ENCODE results near the gene ITSN2. TPM values are rescaled to one million over a fixed set of nuclear protein-coding genes. Genes with fewer than 3 reads are reported as not detected.

The ITSN2 gene
- total and polyA plus RNA-seq, 4 donors = 10.1 to 32.4 (median 21.6) TPM

DNA sequence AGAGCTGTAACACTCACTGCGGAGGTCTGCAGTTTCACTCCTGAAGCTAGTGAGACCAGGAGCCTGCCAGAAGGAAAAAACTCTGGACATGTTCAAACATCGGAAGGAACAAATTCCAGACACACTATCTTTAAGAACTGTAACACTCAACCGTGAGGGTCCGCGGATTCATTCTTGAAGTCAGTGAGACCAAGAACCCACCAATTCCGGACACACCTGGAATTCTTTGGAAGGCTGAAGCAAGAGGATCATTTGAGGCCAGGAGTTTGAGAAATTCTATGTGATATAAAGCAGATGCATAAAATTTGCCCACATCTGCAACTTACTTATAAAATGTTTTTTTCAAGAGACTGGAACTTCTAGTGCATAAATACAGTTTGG, 43.5 kb upstream of the ITSN2 start:
- Histone ChIP-seq H3K27ac (ENCODE audit: low read depth in 1 of 2, low read length in 2 of 2) (no peak overlapping the region), H3K9me3 (ENCODE audit: control insufficient read depth in 4 of 4, low read length in 3 of 4) (no peaks in the 10 kb centered on the region), H3K4me1 (ENCODE audit: control insufficient read depth in 4 of 4, insufficient read depth in 4 of 4, low read length in 3 of 4) (peaks cover 0 to 2% (median 0%) of the 10 kb centered on the region in 4 donors), H3K27me3 (ENCODE audit: control insufficient read depth in 4 of 4, insufficient read depth in 4 of 4, low read length in 3 of 4) (peaks cover 0 to 3% (median 0%) of the 10 kb centered on the region in 4 donors), H3K36me3 (ENCODE audit: control insufficient read depth in 4 of 4, insufficient read depth in 3 of 4, low read depth in 1 of 4, low read length in 3 of 4) (no peaks in the 10 kb centered on the region), H3K9ac (ENCODE audit: low read depth in 1 of 2, low read length in 2 of 2) (no peak overlapping the region), H3K4me3 (ENCODE audit: low read depth in 1 of 3, low read length in 3 of 3) (no peak overlapping the region)
- 96% methylated on average over 6 of the region's 6 CpGs for WGBS
- TF ChIP-seq GABPA (IDR thresholded peaks at IDR 0.05 in 1 of 2, conservative IDR thresholded peaks at IDR 0.05 in 1 of 2) = no peak
- no peak for TF ChIP-seq RAD21 (IDR thresholded peaks at IDR 0.05)
- TF ChIP-seq, protein P1, sequence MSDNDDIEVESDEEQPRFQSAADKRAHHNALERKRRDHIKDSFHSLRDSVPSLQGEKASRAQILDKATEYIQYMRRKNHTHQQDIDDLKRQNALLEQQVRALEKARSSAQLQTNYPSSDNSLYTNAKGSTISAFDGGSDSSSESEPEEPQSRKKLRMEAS (IDR thresholded peaks at IDR 0.05) = no peak
- no peak for TF ChIP-seq EGR1 (IDR thresholded peaks at IDR 0.05; ENCODE audit: low read depth in 2 of 2)
- TF ChIP-seq YY1 (IDR thresholded peaks at IDR 0.05) = no peak
- TF ChIP-seq JUND (IDR thresholded peaks at IDR 0.05) = no peak
- TF ChIP-seq TAF1 (conservative IDR thresholded peaks at IDR 0.05) = no peak
- TF ChIP-seq, protein P2, sequence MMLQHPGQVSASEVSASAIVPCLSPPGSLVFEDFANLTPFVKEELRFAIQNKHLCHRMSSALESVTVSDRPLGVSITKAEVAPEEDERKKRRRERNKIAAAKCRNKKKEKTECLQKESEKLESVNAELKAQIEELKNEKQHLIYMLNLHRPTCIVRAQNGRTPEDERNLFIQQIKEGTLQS (IDR thresholded peaks at IDR 0.05) = no peak
- TF ChIP-seq, protein P3, sequence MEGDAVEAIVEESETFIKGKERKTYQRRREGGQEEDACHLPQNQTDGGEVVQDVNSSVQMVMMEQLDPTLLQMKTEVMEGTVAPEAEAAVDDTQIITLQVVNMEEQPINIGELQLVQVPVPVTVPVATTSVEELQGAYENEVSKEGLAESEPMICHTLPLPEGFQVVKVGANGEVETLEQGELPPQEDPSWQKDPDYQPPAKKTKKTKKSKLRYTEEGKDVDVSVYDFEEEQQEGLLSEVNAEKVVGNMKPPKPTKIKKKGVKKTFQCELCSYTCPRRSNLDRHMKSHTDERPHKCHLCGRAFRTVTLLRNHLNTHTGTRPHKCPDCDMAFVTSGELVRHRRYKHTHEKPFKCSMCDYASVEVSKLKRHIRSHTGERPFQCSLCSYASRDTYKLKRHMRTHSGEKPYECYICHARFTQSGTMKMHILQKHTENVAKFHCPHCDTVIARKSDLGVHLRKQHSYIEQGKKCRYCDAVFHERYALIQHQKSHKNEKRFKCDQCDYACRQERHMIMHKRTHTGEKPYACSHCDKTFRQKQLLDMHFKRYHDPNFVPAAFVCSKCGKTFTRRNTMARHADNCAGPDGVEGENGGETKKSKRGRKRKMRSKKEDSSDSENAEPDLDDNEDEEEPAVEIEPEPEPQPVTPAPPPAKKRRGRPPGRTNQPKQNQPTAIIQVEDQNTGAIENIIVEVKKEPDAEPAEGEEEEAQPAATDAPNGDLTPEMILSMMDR (IDR thresholded peaks at IDR 0.05; ENCODE audit: low read depth, low read length, missing input control) = no peak
- no peak for TF ChIP-seq FOXA1 (IDR thresholded peaks at IDR 0.05)
- no peak for TF ChIP-seq NR2F2 (IDR thresholded peaks at IDR 0.05)
- no peak for TF ChIP-seq SP1 (IDR thresholded peaks at IDR 0.05)
- no peak for DNase-seq (ENCODE audit: low spot score)

DNA sequence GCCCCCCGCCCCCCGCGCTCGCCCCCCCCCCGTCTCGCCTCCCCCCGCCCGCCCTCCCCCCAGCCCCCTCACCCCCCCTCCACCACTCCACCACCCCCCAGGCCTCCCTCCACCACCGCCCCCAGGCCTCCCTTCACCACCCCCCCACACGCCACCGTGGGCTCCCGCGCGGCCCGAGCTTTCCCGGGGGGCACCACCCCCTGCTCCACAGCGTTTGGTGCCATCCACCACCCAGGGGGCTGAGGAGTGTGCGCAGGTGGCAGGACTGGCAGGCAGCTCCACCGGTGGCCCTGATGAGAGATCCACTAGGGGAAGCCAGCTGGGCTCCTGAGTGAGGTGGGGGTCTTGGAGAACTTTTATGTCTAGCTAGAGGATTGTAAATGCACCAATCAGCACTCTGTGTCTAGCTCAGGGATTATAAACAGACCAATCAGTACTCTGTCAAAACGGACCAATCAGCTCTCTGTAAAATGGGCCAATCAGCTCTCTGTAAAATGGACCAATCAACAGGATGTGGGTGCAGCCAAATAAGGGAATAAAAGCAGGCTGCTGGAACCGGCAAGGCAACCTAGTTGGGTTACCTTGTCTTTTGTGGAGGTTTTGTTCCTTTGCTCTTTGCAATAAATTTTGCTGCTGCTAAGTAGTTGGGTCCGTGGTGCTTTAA, 43.0 kb upstream of the ITSN2 start:
- 67% methylated on average over 17 of the region's 22 CpGs for WGBS
- peaks cover 0 to 2% (median 0%) of the 10 kb centered on the region in 4 donors for H3K4me1 ChIP-seq (ENCODE audit: control insufficient read depth in 4 of 4, insufficient read depth in 4 of 4, low read length in 3 of 4)
- no peak overlapping the region for H3K9ac ChIP-seq (ENCODE audit: low read depth in 1 of 2, low read length in 2 of 2)
- no peak overlapping the region for H3K27ac ChIP-seq (ENCODE audit: low read depth in 1 of 2, low read length in 2 of 2)
- H3K4me3 ChIP-seq (ENCODE audit: low read depth in 1 of 3, low read length in 3 of 3) = no peak overlapping the region
- H3K36me3 ChIP-seq (ENCODE audit: control insufficient read depth in 4 of 4, insufficient read depth in 3 of 4, low read depth in 1 of 4, low read length in 3 of 4) = no peaks in the 10 kb centered on the region
- DNase-seq (ENCODE audit: low spot score) = no peak
- no peaks in the 10 kb centered on the region for H3K9me3 ChIP-seq (ENCODE audit: control insufficient read depth in 4 of 4, low read length in 3 of 4)
- TF ChIP-seq, protein P2 (IDR thresholded peaks at IDR 0.05) = no peak
- TF ChIP-seq JUND (IDR thresholded peaks at IDR 0.05) (no peak), TAF1 (conservative IDR thresholded peaks at IDR 0.05) (no peak), FOXA2 (IDR thresholded peaks at IDR 0.05) (no peak), HNF4G (IDR thresholded peaks at IDR 0.05) (no peak), GABPA (IDR thresholded peaks at IDR 0.05 in 1 of 2, conservative IDR thresholded peaks at IDR 0.05 in 1 of 2) (no peak), YY1 (IDR thresholded peaks at IDR 0.05) (no peak), RAD21 (IDR thresholded peaks at IDR 0.05) (no peak)
- TF ChIP-seq, protein P3 (IDR thresholded peaks at IDR 0.05; ENCODE audit: low read depth, low read length, missing input control) = no peak
- peaks cover 0 to 3% (median 0%) of the 10 kb centered on the region in 4 donors for H3K27me3 ChIP-seq (ENCODE audit: control insufficient read depth in 4 of 4, insufficient read depth in 4 of 4, low read length in 3 of 4)
